ENCODE data around the gene MRGPRD. TPM values are rescaled to one million over a fixed set of nuclear protein-coding genes. Genes with fewer than 3 reads are reported as not detected.

Gene MRGPRD
- total and polyA plus RNA-seq, 2 donors (not counting 1 experiment from before 2014, with no cell fraction given) = not detected

GRCh38 chr11:68941324-68942094, 39.3 kb downstream of the MRGPRD start:
- Histone ChIP-seq H3K4me3 (ENCODE audit: control extremely low read depth in 1 of 5, extremely low read depth in 1 of 5, insufficient read depth in 1 of 5, low read depth in 2 of 5, low read length in 4 of 5) (no peak overlapping the region), H3K36me3 (replicated peaks in 1 of 2; ENCODE audit: control extremely low read depth in 1 of 2, control insufficient read depth in 1 of 2, extremely low read depth in 1 of 2, insufficient read depth in 2 of 2, low read length in 1 of 2) (peaks cover 0 to 32% of the 10 kb centered on the region in 2 experiments), H2AFZ (ENCODE audit: insufficient read depth, low read depth, low read length, poor library complexity, severe bottlenecking) (no peak overlapping the region), H3K79me2 (ENCODE audit: control insufficient read depth, insufficient read depth, low read length) (no peaks in the 10 kb centered on the region), H3K9ac (ENCODE audit: low read length) (no peak overlapping the region), H3K4me2 (replicated peaks; ENCODE audit: low read depth, low read length, poor library complexity, severe bottlenecking) (no peak overlapping the region), H3K27ac (ENCODE audit: low read length in 2 of 2) (no peak overlapping the region), H3K4me1 (ENCODE audit: control insufficient read depth in 2 of 2, insufficient read depth in 2 of 2, low read length in 2 of 2) (no peaks in the 10 kb centered on the region), H3K27me3 (replicated peaks in 1 of 4; ENCODE audit: control extremely low read depth in 1 of 4, control insufficient read depth in 3 of 4, insufficient read depth in 4 of 4, low read length in 3 of 4) (no peaks in the 10 kb centered on the region), H3K9me3 (ENCODE audit: control extremely low read depth in 1 of 3, control insufficient read depth in 2 of 3, insufficient read depth in 1 of 3, low read length in 2 of 3) (no peaks in the 10 kb centered on the region), H4K20me1 (ENCODE audit: control insufficient read depth, insufficient read depth, low read length, poor library complexity, severe bottlenecking) (no peaks in the 10 kb centered on the region)
- no peaks in the 10 kb centered on the region for H3K27me3 Mint-ChIP-seq
- intact Hi-C loops (cut with micrococcal nuclease) = no loop called here
- 100% methylated on average over 11 of the region's 18 CpGs for WGBS (ENCODE audit: insufficient coverage)
- no peaks in the 10 kb centered on the region for H3K4me1 Mint-ChIP-seq
- ChIA-PET CTCF (no interaction called here), POLR2A (interaction anchor here (0.6 kb wide), 1 partner anchor 12 kb away, joined by 5 read pairs; no protein-coding TSS in a partner anchor)
- no peak overlapping the region for H3K4me3 Mint-ChIP-seq
- TF ChIP-seq EZH2 (IDR thresholded peaks at IDR 0.05; ENCODE audit: borderline replicate concordance, insufficient read depth, low read depth, low read length, poor library complexity, severe bottlenecking) = no peak
- TF ChIP-seq, protein P1, sequence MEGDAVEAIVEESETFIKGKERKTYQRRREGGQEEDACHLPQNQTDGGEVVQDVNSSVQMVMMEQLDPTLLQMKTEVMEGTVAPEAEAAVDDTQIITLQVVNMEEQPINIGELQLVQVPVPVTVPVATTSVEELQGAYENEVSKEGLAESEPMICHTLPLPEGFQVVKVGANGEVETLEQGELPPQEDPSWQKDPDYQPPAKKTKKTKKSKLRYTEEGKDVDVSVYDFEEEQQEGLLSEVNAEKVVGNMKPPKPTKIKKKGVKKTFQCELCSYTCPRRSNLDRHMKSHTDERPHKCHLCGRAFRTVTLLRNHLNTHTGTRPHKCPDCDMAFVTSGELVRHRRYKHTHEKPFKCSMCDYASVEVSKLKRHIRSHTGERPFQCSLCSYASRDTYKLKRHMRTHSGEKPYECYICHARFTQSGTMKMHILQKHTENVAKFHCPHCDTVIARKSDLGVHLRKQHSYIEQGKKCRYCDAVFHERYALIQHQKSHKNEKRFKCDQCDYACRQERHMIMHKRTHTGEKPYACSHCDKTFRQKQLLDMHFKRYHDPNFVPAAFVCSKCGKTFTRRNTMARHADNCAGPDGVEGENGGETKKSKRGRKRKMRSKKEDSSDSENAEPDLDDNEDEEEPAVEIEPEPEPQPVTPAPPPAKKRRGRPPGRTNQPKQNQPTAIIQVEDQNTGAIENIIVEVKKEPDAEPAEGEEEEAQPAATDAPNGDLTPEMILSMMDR (IDR thresholded peaks at IDR 0.05) = no peak
- DNase-seq = no peak
- H3K27ac Mint-ChIP-seq = no peak overlapping the region
- no peaks in the 10 kb centered on the region for H3K9me3 Mint-ChIP-seq (ENCODE audit: insufficient read depth)
- ATAC-seq (ENCODE audit: low read depth) = no peak

GRCh38 chr11:68940651-68941323, 40.0 kb downstream of the MRGPRD start:
- no peaks in the 10 kb centered on the region for H3K9me3 Mint-ChIP-seq (ENCODE audit: insufficient read depth)
- CTCF ChIA-PET = no interaction called here
- H3K27ac ChIP-seq (ENCODE audit: low read length in 2 of 2) = no peak overlapping the region
- DNase-seq = no peak
- POLR2A ChIA-PET = no interaction called here
- H3K27me3 Mint-ChIP-seq = no peaks in the 10 kb centered on the region
- no peak overlapping the region for H3K4me3 ChIP-seq (ENCODE audit: control extremely low read depth in 1 of 5, extremely low read depth in 1 of 5, insufficient read depth in 1 of 5, low read depth in 2 of 5, low read length in 4 of 5)
- H3K4me3 Mint-ChIP-seq = no peak overlapping the region
- H3K79me2 ChIP-seq (ENCODE audit: control insufficient read depth, insufficient read depth, low read length) = no peaks in the 10 kb centered on the region
- no peaks in the 10 kb centered on the region for H4K20me1 ChIP-seq (ENCODE audit: control insufficient read depth, insufficient read depth, low read length, poor library complexity, severe bottlenecking)
- peaks cover 0 to 36% of the 10 kb centered on the region in 2 experiments for H3K36me3 ChIP-seq (replicated peaks in 1 of 2; ENCODE audit: control extremely low read depth in 1 of 2, control insufficient read depth in 1 of 2, extremely low read depth in 1 of 2, insufficient read depth in 2 of 2, low read length in 1 of 2)
- intact Hi-C loops (cut with micrococcal nuclease) = no loop called here
- no peaks in the 10 kb centered on the region for H3K4me1 ChIP-seq (ENCODE audit: control insufficient read depth in 2 of 2, insufficient read depth in 2 of 2, low read length in 2 of 2)
- no peak overlapping the region for H2AFZ ChIP-seq (ENCODE audit: insufficient read depth, low read depth, low read length, poor library complexity, severe bottlenecking)
- TF ChIP-seq, protein P1 (IDR thresholded peaks at IDR 0.05) = no peak
- TF ChIP-seq EZH2 (IDR thresholded peaks at IDR 0.05; ENCODE audit: borderline replicate concordance, insufficient read depth, low read depth, low read length, poor library complexity, severe bottlenecking) = no peak
- WGBS (ENCODE audit: insufficient coverage) = 97% methylated on average over 17 of the region's 20 CpGs
- H3K27ac Mint-ChIP-seq = no peak overlapping the region
- H3K4me1 Mint-ChIP-seq = no peaks in the 10 kb centered on the region
- no peaks in the 10 kb centered on the region for H3K9me3 ChIP-seq (ENCODE audit: control extremely low read depth in 1 of 3, control insufficient read depth in 2 of 3, insufficient read depth in 1 of 3, low read length in 2 of 3)
- H3K9ac ChIP-seq (ENCODE audit: low read length) = no peak overlapping the region
- no peaks in the 10 kb centered on the region for H3K27me3 ChIP-seq (replicated peaks in 1 of 4; ENCODE audit: control extremely low read depth in 1 of 4, control insufficient read depth in 3 of 4, insufficient read depth in 4 of 4, low read length in 3 of 4)
- H3K4me2 ChIP-seq (replicated peaks; ENCODE audit: low read depth, low read length, poor library complexity, severe bottlenecking) = no peak overlapping the region
- ATAC-seq (ENCODE audit: low read depth) = no peak
